Lung (tissue), 12 donors: Measurements from ENCODE around the gene CST7. TPM values are rescaled to one million over a fixed set of nuclear protein-coding genes. Genes with fewer than 3 reads are reported as not detected.

ENCODE experiments used
- ATAC-seq: fragments of 200-7000 bp; cut with Tn5 transposase; one replicate; pipeline ENCODE4 v1.9.1; 2020; ENCODE audit warnings: moderate number of reproducible peaks; ENCODE audit not compliant: insufficient read depth, low FRiP score
- DNase-seq, 3 donors: peaks; one replicate each; pipeline ENCODE4 v3.0.0-alpha.2; 2013 to 2017
- H3K27ac ChIP-seq, 2 donors: one replicate each; pipeline ENCODE4 v1.5.1; 2013; ENCODE audit warnings: mild to moderate bottlenecking in 2 of 2, moderate library complexity in 2 of 2, control low read depth in 1 of 2, inconsistent platforms in 1 of 2, low read depth in 1 of 2, low read length in 1 of 2
- H3K27me3 ChIP-seq, 3 donors: one replicate each; pipeline ENCODE4 v1.5.1; 2013; ENCODE audit warnings: low read length in 2 of 3; ENCODE audit not compliant: control insufficient read depth in 3 of 3, insufficient read depth in 3 of 3
- H3K36me3 ChIP-seq, 4 donors: one replicate each; pipeline ENCODE4 v1.5.1; 2013; ENCODE audit warnings: low read length in 4 of 4, mild to moderate bottlenecking in 1 of 4, moderate library complexity in 1 of 4; ENCODE audit not compliant: control insufficient read depth in 4 of 4, insufficient read depth in 4 of 4
- H3K4me1 ChIP-seq, 5 donors: one replicate each; pipeline ENCODE4 v1.5.1; 2013; ENCODE audit warnings: low read length in 5 of 5, mild to moderate bottlenecking in 2 of 5, moderate library complexity in 1 of 5; ENCODE audit not compliant: control insufficient read depth in 5 of 5, insufficient read depth in 5 of 5
- H3K4me3 ChIP-seq: one replicate; pipeline ENCODE4 v1.5.1; 2013; ENCODE audit warnings: mild to moderate bottlenecking, control low read depth, moderate library complexity
- H3K9ac ChIP-seq, 2 donors: one replicate each; pipeline ENCODE4 v1.5.1; 2013; ENCODE audit warnings: low read length in 2 of 2, control low read depth in 1 of 2; ENCODE audit not compliant: insufficient read depth in 1 of 2
- H3K9me3 ChIP-seq, 4 donors: one replicate each; pipeline ENCODE4 v1.5.1; 2013; ENCODE audit warnings: low read length in 3 of 4, mild to moderate bottlenecking in 1 of 4, moderate library complexity in 1 of 4; ENCODE audit not compliant: control insufficient read depth in 4 of 4, insufficient read depth in 3 of 4
- CTCF ChIP-seq: IDR thresholded peaks from 2 replicates; pipeline ENCODE4 v1.5.1; 2012; ENCODE audit warnings: mild to moderate bottlenecking; ENCODE audit errors: control extremely low read depth, extremely low read depth
- WGBS, 2 donors: extraction: QIAGEN DNeasy Blood & Tissue Kit; methylation state at CpG; one replicate each; pipeline ENCODE4 v1.1.7; 2013; 5-methylcytosine and 5-hydroxymethylcytosine counted together
- polyA plus RNA-seq, 2 donors: library from polyadenylated mRNA; stranded (reverse); fragments of 200-250 nt; gene quantifications; one replicate each; pipeline ENCODE4 v1.2.1, GENCODE V29; 2013
- total RNA-seq, 2 donors: library from RNA; depleted of rRNA in 1 of 2; stranded (reverse); fragments of >200 nt in 1 of 2; gene quantifications; one replicate each; pipeline ENCODE4 v1.2.1, GENCODE V29; 2014 to 2021
- donor health status: control.
- donor health status: control.
- donor health status: Bipolar disorder and iron deficiency.
- donor health status: healthy.
- donor health status: DM: yes; HTN: yes; CAD: no.

Gene CST7
- total and polyA plus RNA-seq, 4 donors, result 4.7 to 119 (median 8.4) TPM

GRCh38 chr20:24915440-24915839, 33.6 kb upstream of the CST7 start:
- TF ChIP-seq CTCF, result no peak
- DNase-seq, result no peak

GRCh38 chr20:24915892-24916291, 33.2 kb upstream of the CST7 start:
- no peak for ATAC-seq
- WGBS, 2 donors, result 95% methylated on average over 7 of the region's 7 CpGs
- peaks cover 0 to 2% (median 0%) of the 10 kb centered on the region in 4 donors for H3K9me3 ChIP-seq
- H3K9ac ChIP-seq, result no peak overlapping the region
- no peak overlapping the region for H3K27ac ChIP-seq
- no peak overlapping the region for H3K4me3 ChIP-seq
- H3K27me3 ChIP-seq, result no peaks in the 10 kb centered on the region
- DNase-seq, result no peak
- H3K36me3 ChIP-seq, result no peaks in the 10 kb centered on the region
- no peak for TF ChIP-seq CTCF
- peaks cover 0 to 12% (median 0%) of the 10 kb centered on the region in 5 donors for H3K4me1 ChIP-seq

More at GRCh38 chr20:24915440-24915839, 33.6 kb upstream of the CST7 start:
- 88 to 95% methylated on average over 9 of the region's 9 CpGs for WGBS, 2 donors
- no peak for ATAC-seq
- Histone ChIP-seq H3K27me3 (no peaks in the 10 kb centered on the region), H3K9me3 (peaks cover 0 to 2% (median 0%) of the 10 kb centered on the region in 4 donors), H3K9ac (no peak overlapping the region), H3K4me3 (no peak overlapping the region), H3K27ac (no peak overlapping the region), H3K4me1 (peaks cover 0 to 12% (median 0%) of the 10 kb centered on the region in 5 donors), H3K36me3 (no peaks in the 10 kb centered on the region)

- no peak for TF ChIP-seq CTCF
- Histone ChIP-seq H3K27me3 (no peaks in the 10 kb centered on the region), H3K4me3 (no peak overlapping the region), H3K27ac (no peak overlapping the region), H3K9ac (no peak overlapping the region), H3K36me3 (no peaks in the 10 kb centered on the region), H3K4me1 (peaks cover 0 to 12% (median 0%) of the 10 kb centered on the region in 5 donors), H3K9me3 (peaks cover 0 to 2% (median 0%) of the 10 kb centered on the region in 4 donors)
- no peak for ATAC-seq
- 90 to 92% methylated on average over 1 of the region's 1 CpG for WGBS, 2 donors
- no peak for DNase-seq
Measured at GRCh38 chr20:24916412-24916811, 32.7 kb upstream of the CST7 start.

- TF ChIP-seq CTCF, result no peak
- Histone ChIP-seq H3K9me3 (peaks cover 0 to 2% (median 0%) of the 10 kb centered on the region in 4 donors), H3K4me1 (peaks cover 0 to 12% (median 0%) of the 10 kb centered on the region in 5 donors), H3K4me3 (no peak overlapping the region), H3K27me3 (no peaks in the 10 kb centered on the region), H3K27ac (no peak overlapping the region), H3K36me3 (no peaks in the 10 kb centered on the region), H3K9ac (no peak overlapping the region)
- DNase-seq, result no peak
- no peak for ATAC-seq
- 89 to 94% methylated on average over 7 of the region's 7 CpGs for WGBS, 2 donors
Measured at GRCh38 chr20:24917056-24917455, 32.0 kb upstream of the CST7 start.
